Karpas-422 (cell line): Measurements from ENCODE around the gene HIGD1A. TPM values are rescaled to one million over a fixed set of nuclear protein-coding genes. Genes with fewer than 3 reads are reported as not detected.

ENCODE experiments used
- DNase-seq: peaks from one replicate; pipeline ENCODE4 v3.0.0-alpha.2; 2015
- H2AFZ ChIP-seq: fragments of 200-600 bp; sonication (generic); 2 replicates; pipeline ENCODE4 v1.6.1; 2014; ENCODE audit warnings: antibody characterized with exemption, low read length, mixed read lengths
- H3K27ac ChIP-seq: fragments of 200-600 bp; sonication (generic); 2 replicates; pipeline ENCODE4 v1.5.1; 2014; ENCODE audit warnings: mild to moderate bottlenecking, low read length, moderate library complexity
- H3K27me3 ChIP-seq: fragments of 200-600 bp; sonication (generic); 2 replicates; pipeline ENCODE4 v1.6.1; 2014; ENCODE audit warnings: low read length, mixed read lengths
- H3K36me3 ChIP-seq: fragments of 200-600 bp; sonication (generic); 2 replicates; pipeline ENCODE4 v1.6.1; 2014; ENCODE audit warnings: low read length, mixed read lengths; ENCODE audit not compliant: insufficient read depth
- H3K4me1 ChIP-seq: fragments of 200-600 bp; sonication (generic); 2 replicates; pipeline ENCODE4 v1.6.1; 2014; ENCODE audit warnings: mild to moderate bottlenecking, low read length, mixed read lengths
- H3K4me2 ChIP-seq: fragments of 200-600 bp; sonication (generic); 2 replicates; pipeline ENCODE4 v1.6.1; 2014; ENCODE audit warnings: low read length, low read depth, mild to moderate bottlenecking; ENCODE audit not compliant: poor library complexity, severe bottlenecking
- H3K4me3 ChIP-seq: fragments of 200-600 bp; sonication (generic); 2 replicates; pipeline ENCODE4 v1.5.1; 2014; ENCODE audit warnings: mild to moderate bottlenecking, antibody characterized with exemption, low read length, mixed read lengths
- H3K79me2 ChIP-seq: fragments of 200-600 bp; sonication (generic); 2 replicates; pipeline ENCODE4 v1.6.1; 2014; ENCODE audit warnings: mild to moderate bottlenecking, low read length, mixed read lengths
- H3K9ac ChIP-seq: fragments of 200-600 bp; sonication (generic); 2 replicates; pipeline ENCODE4 v1.6.0; 2014; ENCODE audit warnings: low read length
- H3K9me2 ChIP-seq: fragments of 200-600 bp; sonication (generic), shearing (Covaris generic); replicated peaks from 2 replicates; pipeline ENCODE4 v1.6.0; 2014; ENCODE audit warnings: mild to moderate bottlenecking, low read length, moderate library complexity; ENCODE audit not compliant: insufficient read depth
- H3K9me3 ChIP-seq: fragments of 300-700, 200-600 bp; sonication (generic); 2 replicates; pipeline ENCODE4 v1.6.1; 2014; ENCODE audit warnings: low read length, mixed read lengths
- H4K20me1 ChIP-seq: fragments of 200-600 bp; sonication (generic); 2 replicates; pipeline ENCODE4 v1.6.1; 2014; ENCODE audit warnings: mild to moderate bottlenecking, antibody characterized with exemption, low read length, low read depth; ENCODE audit not compliant: insufficient read depth
- total RNA-seq: library from RNA; depleted of rRNA; stranded (reverse); fragments of >200 nt; shearing (Covaris generic); gene quantifications from 2 replicates; pipeline ENCODE4 v1.2.3, GENCODE V29; 2014; ENCODE audit warnings: low replicate concordance

Gene HIGD1A
- total RNA-seq, 1 experiment from 2014 or later, result 207 TPM

DNA sequence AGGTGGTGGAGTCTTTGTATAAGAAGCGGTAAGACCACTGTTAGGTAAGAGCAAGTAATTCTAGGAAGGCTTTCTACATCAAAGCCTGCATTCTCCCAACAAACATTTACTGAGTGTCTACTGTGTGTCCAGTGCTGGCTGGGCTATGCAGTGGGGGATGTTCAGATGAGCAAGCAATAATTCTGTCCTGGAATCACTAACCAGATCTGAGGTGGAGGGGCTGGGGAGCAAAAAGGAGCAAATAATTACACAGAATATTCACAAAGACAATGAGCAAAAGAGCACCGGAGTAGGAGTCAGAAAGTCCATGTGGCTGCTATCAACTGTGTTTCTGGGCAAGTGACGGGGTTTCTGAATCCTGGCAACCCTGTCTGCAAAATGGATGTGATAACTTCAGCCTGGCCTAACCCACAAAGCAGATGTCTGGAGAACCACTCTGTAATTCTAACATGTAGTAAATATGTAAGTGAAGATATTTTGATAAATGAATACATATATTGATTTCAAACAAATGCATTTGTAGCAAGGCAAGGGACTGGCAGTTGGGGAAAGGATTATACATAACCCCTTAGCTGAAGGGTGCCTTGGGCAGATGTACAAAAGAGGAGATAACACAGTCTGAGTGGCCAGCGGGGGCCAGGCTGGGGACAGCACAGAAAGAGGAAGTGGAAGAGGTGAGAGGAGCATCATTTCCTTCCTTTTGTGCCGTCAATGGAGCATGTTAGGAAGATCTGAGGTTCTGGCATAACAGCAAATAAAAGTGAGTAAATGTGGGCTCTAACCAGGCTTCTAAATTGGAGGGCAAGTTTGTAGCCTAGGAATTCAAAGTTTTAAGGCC, 42.6 kb upstream of the HIGD1A start:
- Histone ChIP-seq H3K9ac (no peak overlapping the region), H3K36me3 (no peaks in the 10 kb centered on the region), H3K79me2 (no peaks in the 10 kb centered on the region), H4K20me1 (no peaks in the 10 kb centered on the region), H3K27ac (no peak overlapping the region), H3K9me2 (no peaks in the 10 kb centered on the region), H3K9me3 (no peaks in the 10 kb centered on the region), H3K4me1 (peaks cover 6% of the 10 kb centered on the region), H3K27me3 (no peaks in the 10 kb centered on the region), H3K4me2 (no peak overlapping the region), H3K4me3 (no peak overlapping the region), H2AFZ (no peak overlapping the region)
- no peak for DNase-seq

DNA sequence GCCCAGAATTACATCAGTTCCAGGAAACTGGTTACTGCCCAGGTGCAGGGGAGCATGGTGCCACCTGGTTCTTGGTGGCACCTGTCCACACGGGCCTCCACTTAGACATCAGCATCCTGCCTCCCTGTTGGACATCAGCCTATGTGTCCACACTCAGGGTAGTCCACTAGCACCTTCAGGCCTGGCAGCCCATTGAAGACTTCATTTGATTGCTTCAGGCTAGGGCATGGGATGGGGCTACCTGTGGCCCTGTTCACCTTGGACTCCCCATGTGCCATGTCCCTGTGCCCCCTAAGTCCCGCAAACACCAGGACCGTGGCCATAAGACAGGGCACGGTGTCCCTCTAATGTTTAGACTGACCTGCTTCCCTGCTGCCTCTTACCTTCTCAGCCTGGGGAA, 40.5 kb upstream of the HIGD1A start:
- H3K4me2 ChIP-seq, result no peak overlapping the region
- H3K4me1 ChIP-seq, result peaks cover 12% of the 10 kb centered on the region
- no peak overlapping the region for H3K9ac ChIP-seq
- H3K79me2 ChIP-seq, result no peaks in the 10 kb centered on the region
- DNase-seq, result no peak
- H3K27me3 ChIP-seq, result no peaks in the 10 kb centered on the region
- no peaks in the 10 kb centered on the region for H3K9me2 ChIP-seq
- H3K36me3 ChIP-seq, result no peaks in the 10 kb centered on the region
- no peak overlapping the region for H2AFZ ChIP-seq
- no peak overlapping the region for H3K27ac ChIP-seq
- H3K4me3 ChIP-seq, result no peak overlapping the region
- H4K20me1 ChIP-seq, result no peaks in the 10 kb centered on the region
- H3K9me3 ChIP-seq, result no peaks in the 10 kb centered on the region

DNA sequence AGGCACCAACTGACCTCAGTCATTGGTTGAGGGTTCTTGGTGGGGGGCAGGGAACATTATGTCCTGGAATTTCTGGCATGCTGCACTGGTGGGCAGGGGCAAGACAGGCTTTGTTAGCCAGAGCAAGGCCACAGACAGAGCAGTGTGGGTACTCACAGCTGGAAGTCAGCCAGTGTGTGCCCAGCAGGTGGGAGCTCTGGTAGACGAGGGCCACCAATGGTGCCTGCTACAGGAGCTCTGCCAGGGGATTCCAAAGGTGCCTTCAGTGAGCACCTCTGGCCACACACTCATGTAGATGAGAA, 40.1 kb upstream of the HIGD1A start:
- DNase-seq, result no peak
- Histone ChIP-seq H3K4me3 (no peak overlapping the region), H3K79me2 (no peaks in the 10 kb centered on the region), H4K20me1 (no peaks in the 10 kb centered on the region), H3K27me3 (no peaks in the 10 kb centered on the region), H3K9me3 (no peaks in the 10 kb centered on the region), H3K4me2 (no peak overlapping the region), H3K9me2 (no peaks in the 10 kb centered on the region), H3K27ac (no peak overlapping the region), H2AFZ (no peak overlapping the region), H3K36me3 (no peaks in the 10 kb centered on the region), H3K4me1 (peaks cover 15% of the 10 kb centered on the region), H3K9ac (no peak overlapping the region)

DNA sequence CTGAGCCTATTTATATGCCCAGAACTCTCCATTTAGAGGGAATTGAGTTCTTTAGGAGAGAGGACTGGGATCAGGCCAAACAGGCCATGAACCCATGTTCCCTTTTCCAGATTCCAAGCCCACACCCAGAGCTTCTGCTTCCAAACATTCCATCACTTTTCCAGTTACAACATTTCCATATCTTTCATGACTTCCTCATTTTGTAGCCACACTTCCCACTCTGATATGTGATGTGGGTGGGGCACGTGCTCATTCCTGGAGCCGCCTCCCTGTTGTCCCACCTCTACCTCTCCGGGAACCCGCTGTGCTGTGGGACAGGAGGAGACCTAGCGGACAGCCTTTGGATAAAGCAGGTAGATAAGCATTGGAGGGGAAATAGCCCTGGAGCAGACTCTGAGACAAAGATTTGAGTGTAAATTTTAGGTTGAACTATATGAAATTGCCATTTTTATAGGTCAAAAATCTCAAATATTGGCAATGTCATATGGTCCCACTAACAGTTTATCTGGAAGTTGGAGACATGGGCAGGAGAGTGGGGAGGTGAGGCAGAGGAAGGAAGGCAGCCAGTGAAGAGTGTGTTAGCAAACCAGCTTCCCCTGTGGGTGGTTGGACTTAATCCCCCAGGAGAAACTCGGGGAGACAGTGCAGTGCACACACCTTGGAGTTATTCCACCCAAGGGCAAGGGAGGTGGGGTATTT, 39.6 kb upstream of the HIGD1A start:
- Histone ChIP-seq H3K9me3 (no peaks in the 10 kb centered on the region), H3K79me2 (no peaks in the 10 kb centered on the region), H3K27ac (no peak overlapping the region), H4K20me1 (no peaks in the 10 kb centered on the region), H3K4me1 (peaks cover 20% of the 10 kb centered on the region), H3K9ac (no peak overlapping the region), H3K4me3 (no peak overlapping the region), H2AFZ (no peak overlapping the region), H3K36me3 (no peaks in the 10 kb centered on the region), H3K9me2 (no peaks in the 10 kb centered on the region), H3K27me3 (no peaks in the 10 kb centered on the region), H3K4me2 (no peak overlapping the region)
- no peak for DNase-seq

DNA sequence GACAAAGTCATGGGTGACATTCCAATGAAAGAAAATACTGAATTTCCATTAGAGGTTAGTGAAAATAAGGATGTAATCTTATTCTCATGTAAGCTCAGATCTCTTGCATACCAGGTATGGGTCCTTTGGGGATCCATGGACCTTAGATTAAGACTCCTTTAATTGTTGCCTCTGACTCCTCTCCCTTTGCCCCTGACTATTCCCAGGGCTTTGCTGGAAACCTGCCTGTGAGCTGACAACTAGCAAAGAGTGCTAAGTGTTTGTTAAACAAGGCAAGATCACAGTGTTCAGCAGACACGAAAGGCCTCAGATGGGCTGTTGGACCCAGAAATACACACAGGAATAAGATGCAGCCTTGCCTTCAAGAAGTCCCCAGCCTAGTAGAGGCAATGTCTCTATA, 37.0 kb upstream of the HIGD1A start:
- H3K79me2 ChIP-seq, result no peaks in the 10 kb centered on the region
- H3K27me3 ChIP-seq, result no peaks in the 10 kb centered on the region
- H3K27ac ChIP-seq, result no peak overlapping the region
- no peak overlapping the region for H3K9ac ChIP-seq
- H3K4me3 ChIP-seq, result no peak overlapping the region
- no peaks in the 10 kb centered on the region for H4K20me1 ChIP-seq
- peaks cover 17% of the 10 kb centered on the region for H3K4me1 ChIP-seq
- no peak for DNase-seq
- no peak overlapping the region for H2AFZ ChIP-seq
- no peaks in the 10 kb centered on the region for H3K9me2 ChIP-seq
- no peaks in the 10 kb centered on the region for H3K9me3 ChIP-seq
- no peaks in the 10 kb centered on the region for H3K36me3 ChIP-seq
- H3K4me2 ChIP-seq, result no peak overlapping the region

DNA sequence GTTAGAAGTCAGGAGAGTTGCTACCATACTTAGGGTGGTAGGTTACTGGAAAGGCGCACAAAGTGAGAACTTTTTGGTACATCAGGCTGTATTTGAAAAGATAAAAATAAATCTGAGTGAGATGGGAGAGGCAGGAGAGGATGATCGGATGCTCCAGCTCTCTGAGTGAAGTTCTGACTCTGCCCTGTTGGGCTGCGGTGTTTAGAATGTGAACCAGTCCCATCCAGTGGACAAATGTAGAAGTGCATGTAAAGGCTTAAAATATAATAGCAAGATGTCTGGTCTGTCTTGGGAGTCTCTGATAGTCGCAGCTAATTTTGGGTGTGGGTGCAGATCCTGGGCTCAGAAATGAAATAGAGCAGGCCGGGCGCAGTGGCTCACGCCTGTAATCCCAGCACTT, 35.3 kb upstream of the HIGD1A start:
- peak overlapping the region; percentile 91 for H2AFZ ChIP-seq
- no peaks in the 10 kb centered on the region for H3K9me2 ChIP-seq
- H3K27ac ChIP-seq, result no peak overlapping the region
- peaks cover 17% of the 10 kb centered on the region for H3K4me1 ChIP-seq
- no peaks in the 10 kb centered on the region for H3K36me3 ChIP-seq
- peak overlapping the region; percentile 64 for H3K9ac ChIP-seq
- no peaks in the 10 kb centered on the region for H3K9me3 ChIP-seq
- H3K27me3 ChIP-seq, result no peaks in the 10 kb centered on the region
- H3K4me2 ChIP-seq, result peak overlapping the region; percentile 75
- H4K20me1 ChIP-seq, result no peaks in the 10 kb centered on the region
- peak overlapping the region; percentile 55 for H3K4me3 ChIP-seq
- peak; percentile 87 for DNase-seq
- H3K79me2 ChIP-seq, result no peaks in the 10 kb centered on the region

DNA sequence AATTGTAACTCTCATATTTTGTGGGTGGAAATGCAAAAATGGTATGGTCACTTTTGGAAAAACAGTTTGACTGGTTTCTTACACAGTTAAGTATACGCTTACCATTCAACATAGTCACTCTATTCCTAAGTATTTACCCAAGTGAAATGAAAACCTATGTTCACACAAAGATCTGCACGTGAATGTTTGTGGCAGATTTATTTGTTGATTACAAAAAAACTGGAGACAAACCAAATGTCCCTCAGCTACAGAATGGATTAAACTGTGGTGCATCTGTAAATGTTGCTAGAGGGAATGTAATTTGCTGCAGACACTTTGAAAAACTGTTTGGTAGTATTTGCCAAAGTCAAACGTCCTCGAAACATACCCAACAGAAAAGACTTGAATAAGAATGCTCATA, 34.3 kb upstream of the HIGD1A start:
- Histone ChIP-seq H4K20me1 (no peaks in the 10 kb centered on the region), H3K9me2 (no peaks in the 10 kb centered on the region), H2AFZ (no peak overlapping the region), H3K79me2 (no peaks in the 10 kb centered on the region), H3K36me3 (no peaks in the 10 kb centered on the region), H3K4me1 (peaks cover 17% of the 10 kb centered on the region), H3K27me3 (no peaks in the 10 kb centered on the region), H3K9ac (no peak overlapping the region), H3K4me3 (no peak overlapping the region), H3K9me3 (no peaks in the 10 kb centered on the region), H3K27ac (no peak overlapping the region), H3K4me2 (no peak overlapping the region)
- DNase-seq, result no peak

DNA sequence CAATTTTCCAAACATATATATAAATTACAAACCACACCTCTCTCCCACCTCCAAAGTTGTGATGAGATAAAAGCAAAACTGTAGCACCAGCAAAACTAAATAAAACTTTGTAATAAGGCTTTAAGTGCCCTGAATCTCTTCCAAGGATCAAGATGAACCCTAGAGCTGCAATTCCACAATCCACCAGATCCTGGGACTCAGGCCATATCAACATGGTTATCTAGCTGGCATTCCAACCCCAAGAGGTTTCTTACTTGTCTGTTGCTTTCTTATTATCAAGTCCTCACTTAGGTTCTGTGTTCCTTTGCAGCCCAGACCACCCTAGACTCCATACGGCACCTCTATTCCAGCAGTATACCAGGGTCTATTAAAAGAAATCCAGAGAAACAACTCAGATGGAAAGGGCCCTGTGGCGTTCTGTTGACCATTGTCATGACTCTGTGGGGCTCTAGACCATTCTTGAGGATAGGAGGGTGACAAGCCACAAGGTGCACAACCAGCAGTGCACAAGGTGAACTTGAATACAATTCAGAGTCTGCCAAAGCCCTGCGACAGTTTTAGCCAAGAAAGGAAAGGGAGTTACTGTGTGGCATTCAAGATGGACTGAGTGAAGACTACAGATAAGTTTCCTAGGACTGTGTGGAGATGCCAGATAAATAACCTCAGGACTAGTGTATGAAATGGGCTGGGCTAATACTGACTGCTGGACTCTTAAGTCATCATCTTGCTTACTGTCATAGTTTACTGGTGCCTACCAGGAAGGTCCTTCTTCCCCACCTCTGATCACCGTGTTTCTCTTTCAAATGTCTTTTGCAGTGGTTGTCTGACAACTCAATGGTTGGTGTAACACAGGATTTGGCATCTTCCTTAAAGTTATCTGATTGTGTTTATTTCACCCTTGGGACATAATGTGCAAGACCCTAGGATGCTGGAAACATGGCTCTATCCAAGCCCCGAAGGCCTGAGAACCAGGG, 32.1 kb upstream of the HIGD1A start:
- H3K27me3 ChIP-seq, result no peaks in the 10 kb centered on the region
- H2AFZ ChIP-seq, result no peak overlapping the region
- peaks cover 17% of the 10 kb centered on the region for H3K4me1 ChIP-seq
- H3K4me2 ChIP-seq, result no peak overlapping the region
- H3K9me2 ChIP-seq, result no peaks in the 10 kb centered on the region
- no peaks in the 10 kb centered on the region for H3K36me3 ChIP-seq
- H3K4me3 ChIP-seq, result no peak overlapping the region
- H3K9me3 ChIP-seq, result no peaks in the 10 kb centered on the region
- no peaks in the 10 kb centered on the region for H4K20me1 ChIP-seq
- no peak for DNase-seq
- H3K9ac ChIP-seq, result no peak overlapping the region
- no peak overlapping the region for H3K27ac ChIP-seq
- no peaks in the 10 kb centered on the region for H3K79me2 ChIP-seq
